Limb (tissue), 2 donors: ENCODE measurements around the gene SNCA.

ENCODE experiments used
- DNase-seq, 2 donors: peaks; one replicate each; pipeline ENCODE4 v3.0.0-alpha.2; 2016; ENCODE audit errors: extremely low spot score in 2 of 2

The SNCA gene

DNA sequence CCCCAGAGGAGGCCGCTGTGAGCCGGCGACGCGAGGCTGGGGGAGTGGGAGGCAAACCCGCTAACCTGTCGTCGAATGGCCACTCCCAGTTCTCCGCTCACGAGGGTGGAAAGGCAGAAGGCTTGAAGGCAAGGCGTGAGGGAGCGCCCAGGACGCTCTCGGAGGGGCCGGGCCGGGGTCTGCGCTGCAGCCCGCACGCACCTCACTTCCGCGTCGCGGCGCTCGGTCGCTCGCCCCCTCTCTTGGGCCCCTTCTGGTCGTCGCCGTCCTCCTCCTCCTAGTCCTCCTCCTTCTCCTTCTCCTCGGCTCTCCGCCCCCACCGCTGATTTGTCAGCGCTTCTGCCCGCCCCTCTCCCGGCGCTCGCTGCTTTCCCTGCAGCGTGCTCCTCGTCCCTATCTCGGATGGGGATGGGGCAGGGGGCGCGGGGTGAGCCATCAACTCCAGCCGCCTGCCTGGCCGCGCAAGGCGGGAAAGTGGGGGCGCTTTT, at the start of gene SNCA:
TSS of gene SNCA (minus strand) at position 265 of the 488 bp plus-strand sequence. CDS start 1,494 bp downstream, outside the sequence.
- peak; percentile 74 to 87 for DNase-seq

DNA sequence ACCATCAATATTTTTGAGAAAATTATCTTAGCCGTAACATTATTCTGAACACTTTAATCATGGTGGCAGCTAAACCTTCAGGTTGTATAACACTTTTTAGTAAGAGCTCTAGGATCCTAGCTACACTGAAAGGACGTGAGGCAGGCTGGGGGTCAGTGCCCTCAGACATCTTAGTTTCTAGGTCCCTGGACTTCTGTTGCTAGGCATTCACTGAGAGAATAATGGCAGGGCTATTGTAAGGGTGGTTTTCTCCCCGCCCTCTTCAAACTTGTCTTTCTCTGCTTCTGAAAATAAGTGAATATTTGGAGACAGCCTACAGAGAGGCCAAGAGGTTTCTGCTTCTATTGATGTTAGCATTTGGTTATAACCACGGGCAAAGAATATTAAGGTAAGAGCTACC, 42.3 kb upstream of the SNCA start:
- DNase-seq = no peak

DNA sequence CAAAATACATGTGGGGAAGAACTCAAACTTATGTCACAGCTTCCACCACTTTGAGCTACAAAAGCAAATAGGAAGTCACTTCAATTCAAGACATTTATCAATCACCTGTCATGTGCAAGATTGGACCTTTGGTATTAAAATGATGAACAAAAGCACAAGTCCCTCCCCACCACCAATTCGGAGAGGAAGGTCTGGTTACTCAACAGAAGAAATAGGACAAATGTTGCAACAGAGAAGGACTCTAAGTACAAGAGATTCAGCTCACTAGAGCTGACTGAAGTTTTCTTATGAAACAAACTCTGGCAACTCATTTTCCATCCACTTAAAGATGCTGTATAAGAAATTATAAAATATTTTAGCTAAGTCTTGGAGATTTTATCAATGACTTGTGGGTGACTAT, 41.6 kb upstream of the SNCA start:
- no peak for DNase-seq

DNA sequence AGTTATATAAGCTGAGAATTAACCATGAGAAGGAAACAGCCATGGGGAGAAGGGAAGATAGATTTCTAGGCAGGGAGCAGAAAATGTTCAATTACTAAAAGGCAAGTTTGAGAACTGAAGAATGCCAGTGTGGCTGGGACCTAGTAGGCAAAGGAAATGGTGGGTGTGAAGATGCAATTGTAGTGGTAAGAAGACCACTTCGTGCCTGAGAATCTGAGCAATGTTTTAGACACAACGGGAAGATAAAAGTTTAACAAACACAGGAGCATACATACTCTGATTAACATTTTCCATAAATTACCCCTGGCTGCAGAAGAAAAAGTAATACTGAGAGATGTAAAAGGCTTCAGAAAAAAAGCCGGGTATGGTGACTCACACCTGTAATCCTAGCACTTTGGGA, 39.6 kb upstream of the SNCA start:
- DNase-seq = no peak

DNA sequence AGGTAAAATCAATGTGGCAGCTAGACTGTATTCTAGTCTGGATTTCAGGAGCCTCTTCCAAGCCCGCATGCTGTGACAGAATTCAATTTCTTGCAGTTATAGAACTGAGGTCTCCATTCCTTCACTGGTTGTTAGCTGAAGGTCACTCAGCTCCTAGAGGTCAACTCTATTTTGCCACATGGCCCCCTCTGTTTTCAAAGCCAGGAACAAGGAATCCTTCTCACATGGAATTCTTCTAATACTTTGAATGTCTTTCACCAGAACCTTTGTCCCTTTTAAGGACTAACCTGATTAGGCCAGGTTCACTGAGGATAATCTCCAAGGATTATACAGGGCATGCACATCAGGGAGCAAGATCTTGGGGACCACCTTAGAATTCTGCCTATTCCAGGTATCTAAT, 34.2 kb upstream of the SNCA start:
- no peak for DNase-seq

DNA sequence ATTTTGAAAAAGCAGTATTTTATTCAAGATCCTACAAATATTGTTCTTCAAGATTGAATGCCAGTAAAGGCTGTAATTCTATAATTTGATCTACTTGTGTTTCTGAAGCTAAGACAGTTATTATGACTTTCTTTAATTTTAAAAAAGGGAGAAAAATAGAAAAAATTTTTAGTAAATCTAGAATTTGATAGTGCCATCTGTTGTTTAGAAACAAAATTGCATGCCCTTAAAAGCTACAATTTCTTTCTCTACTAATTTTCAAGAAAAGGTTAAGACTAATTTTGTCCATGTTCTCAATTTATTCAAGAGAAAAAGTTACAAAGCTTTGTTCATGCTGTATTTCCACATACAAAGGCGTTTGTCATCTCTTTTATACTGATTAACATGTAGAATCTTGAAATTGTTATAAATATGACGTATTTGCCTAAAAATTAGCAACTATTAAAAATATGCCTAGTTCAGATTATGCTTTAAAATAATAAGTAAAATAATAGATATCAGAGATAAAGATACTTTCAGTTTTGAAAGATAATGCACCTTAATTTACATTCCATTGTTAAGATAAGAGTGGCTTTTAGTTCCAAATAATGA, 32.1 kb upstream of the SNCA start:
- peak in 1 of 2 donors; percentile 8 for DNase-seq

DNA sequence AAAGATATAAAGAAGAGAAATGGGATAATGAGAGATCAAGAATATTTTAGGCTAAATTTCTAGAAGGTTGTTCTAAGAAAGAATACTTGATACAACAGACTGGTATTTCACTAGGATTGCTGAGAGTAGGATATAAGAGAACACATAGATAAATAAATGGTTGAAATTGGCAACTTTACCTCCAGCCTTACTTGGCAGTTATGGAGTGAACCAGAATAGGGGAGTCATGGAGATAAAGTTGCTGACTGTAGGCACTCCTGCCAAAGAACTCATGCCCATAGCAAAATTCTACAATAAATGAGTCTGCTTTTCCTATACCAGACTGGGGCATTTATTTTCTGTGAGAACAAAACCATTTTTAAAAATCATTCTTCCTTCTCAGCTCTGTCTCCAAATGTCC, 31.3 kb upstream of the SNCA start:
- DNase-seq = no peak

DNA sequence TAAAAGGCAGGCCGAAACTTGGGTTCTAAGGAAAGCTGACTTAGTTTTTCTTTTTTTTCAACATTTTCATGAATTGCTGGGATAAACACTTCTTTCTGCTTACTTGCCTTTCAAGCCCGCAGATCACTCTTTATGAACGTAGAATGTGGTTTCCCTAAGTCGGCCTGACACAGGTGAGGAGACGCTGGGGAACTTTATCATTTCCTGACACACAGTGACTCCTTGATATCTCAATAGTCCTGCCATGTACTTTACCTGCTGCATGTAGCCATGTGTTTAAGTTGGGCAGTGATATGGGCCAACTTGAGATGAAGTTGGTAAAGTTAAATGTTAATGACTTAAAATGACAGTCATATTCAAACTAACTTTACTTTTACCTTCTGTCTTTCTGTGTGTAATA, 26.6 kb upstream of the SNCA start:
- DNase-seq = no peak

DNA sequence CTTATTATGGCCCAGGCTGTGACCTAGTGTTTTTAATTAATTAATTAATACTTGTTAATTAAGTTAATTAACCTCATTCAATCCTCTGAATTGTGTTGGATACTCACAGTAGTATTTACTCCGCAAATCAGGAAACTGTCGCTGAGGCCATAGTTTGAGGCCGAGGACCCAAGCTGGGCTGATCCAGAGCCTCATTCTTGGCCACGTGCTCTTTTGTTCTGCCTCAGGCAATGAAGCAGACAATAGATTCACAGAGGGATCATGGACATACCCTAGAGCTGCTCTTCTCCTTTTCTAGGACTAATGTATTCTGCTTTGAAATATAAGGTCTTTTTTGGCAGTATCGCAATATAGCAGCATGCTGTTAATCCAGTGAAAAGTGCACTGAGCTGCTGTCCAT, 24.0 kb upstream of the SNCA start:
- DNase-seq = no peak

DNA sequence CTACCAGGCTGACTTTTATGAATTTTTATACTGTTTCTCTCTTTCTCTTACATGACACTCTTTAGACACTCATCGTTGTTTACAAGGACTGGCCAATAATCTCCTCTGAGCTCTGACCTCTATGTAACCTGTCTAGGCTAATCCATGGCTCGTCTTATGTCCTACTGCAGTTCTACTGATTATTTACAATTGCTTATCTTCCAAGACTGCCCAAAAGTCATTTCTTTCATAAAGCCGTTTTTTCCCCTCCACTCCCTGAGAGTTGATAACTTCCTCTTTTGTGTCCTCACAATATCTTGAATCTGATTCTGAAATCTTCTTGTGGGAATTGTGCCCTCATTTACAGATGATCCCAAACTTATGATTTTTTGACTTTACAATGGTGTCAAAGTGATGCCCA, 18.3 kb upstream of the SNCA start:
- DNase-seq = no peak

DNA sequence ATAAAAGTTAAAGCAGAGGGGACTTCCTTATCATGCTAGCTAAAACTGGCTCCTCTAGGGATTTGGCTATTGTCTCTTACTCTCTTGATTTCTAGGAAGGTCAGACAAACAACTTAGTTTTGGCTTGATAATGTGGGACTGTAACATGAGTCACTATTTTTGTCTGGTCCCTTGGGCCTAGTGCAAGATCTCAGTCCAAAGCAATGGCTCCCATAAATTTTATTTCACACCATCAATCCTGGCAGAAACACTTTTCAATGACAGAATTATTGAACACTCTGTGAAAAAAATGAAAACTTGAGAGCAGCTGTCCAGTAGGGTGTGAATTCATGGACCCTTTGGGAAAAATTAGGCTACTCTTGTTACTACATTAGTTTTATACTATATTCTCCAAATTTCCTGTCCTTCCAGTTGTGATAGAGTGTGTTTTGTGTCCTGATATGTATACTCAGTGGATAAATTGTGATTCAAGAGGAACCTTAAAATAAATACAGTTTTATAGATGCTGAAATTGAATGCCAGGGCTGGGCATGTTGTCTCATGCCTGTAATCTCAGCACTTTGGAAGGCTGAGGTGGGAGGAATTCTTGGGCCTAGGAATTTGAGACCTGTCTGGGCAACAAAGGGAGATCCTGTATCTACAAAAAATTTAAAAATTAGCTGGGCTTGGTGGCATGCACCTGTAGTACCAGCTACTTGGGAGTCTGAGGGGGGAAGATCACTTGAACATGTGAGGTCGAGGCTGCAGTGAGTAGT, 10.8 kb upstream of the SNCA start:
- DNase-seq = no peak

DNA sequence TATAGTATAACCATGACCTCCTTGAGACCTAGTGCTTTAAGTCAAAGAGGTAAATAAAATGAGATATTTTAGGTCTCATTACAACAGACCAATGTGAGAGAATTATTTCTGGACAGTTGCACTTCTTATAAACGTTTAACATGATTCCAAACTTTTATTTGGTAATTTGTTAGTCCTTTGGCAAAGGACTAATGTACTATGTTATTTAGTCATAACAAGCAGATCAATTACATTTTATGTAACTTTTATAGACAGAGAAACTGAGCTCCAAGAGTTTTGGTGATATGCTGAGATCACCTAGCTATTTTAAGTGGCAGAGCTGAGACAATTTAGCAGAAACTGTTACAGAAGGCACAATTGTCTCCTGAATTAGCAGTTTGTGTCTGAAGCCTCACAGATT, 2.6 kb upstream of the SNCA start:
- DNase-seq = no peak

DNA sequence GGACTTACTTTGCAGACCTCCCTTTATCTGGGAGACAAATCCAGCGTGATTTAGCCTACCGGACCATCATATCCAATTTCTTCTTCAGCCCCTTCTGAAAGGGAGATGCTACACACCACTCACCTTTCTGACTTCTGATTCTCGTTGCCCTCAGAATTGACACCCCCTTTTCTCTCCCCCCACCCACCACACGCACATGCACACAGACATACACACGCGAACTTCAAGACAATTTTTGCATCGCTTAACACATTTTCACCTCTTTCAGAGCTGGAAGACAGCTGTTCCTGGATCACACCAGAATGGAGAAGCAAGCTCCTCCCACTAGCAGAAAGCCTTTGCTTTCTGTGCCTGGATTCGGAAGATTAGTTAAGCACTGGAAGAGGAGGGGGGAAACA, 1.0 kb upstream of the SNCA start:
- peak in 1 of 2 donors; percentile 19 for DNase-seq

DNA sequence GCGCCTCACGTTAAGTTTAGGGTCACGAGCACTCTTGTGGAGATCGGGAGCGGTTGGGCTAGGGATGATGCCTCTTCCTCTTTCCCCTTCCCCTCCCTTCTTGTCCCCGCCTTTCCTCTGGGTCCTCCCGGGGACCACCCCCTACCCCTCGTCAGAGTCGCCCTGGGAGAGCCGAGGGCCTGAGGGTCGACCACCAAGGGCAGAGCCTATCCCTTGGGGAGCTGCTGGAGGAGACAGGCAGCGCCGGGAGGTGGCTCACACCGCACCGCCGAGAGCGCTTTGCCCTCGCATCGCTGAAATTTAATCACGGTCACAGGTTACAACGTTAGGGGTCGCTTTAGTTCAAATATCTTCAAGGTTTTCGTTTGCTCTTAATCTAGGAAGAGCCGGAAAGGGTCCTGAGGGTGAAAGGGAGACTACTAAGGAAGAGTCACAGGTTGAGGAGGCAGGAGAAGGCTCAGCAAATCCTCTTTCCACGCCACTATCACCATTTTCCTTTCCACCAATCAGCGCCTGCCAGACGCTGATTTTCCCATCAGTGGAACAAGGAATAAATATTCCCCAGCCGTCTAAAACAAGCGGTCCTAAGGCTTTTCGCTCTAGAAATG, 528 bp upstream of the SNCA start:
- no peak for DNase-seq

DNA sequence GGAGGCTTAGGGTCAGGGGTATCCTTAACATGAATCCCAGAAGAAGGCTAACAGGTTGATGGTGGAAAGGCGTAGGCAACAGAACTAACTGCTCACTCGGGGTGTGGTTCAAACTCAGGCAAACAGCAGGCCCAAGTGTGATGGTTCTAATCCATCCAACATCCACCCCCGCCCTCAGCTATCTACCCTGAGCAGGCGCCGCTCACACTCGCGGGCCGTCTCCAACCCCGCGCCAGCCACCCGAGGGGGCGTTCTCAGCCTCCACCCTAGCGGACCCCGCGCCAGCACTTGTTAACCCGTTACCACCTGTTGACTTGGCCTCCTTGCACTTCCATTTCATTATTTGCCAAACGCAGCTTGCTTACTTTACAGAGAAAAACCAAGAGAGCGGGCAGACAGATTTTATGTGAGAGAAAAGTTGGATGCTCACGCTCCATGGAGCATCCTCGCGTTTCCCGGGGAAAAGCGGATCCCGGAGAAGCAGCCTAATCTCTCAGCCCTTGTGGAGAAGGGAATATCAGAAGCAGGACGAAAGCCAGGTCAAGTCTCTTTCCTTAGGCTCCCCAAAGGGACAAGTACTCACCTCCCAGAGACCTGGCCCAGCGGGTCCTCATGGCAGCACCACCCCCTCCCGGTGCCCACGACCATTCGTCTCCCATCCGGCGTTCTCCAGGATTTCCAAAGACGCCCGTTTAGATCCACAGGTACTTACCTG, 773 bp downstream of the SNCA start:
- peak in 1 of 2 donors; percentile 48 for DNase-seq

DNA sequence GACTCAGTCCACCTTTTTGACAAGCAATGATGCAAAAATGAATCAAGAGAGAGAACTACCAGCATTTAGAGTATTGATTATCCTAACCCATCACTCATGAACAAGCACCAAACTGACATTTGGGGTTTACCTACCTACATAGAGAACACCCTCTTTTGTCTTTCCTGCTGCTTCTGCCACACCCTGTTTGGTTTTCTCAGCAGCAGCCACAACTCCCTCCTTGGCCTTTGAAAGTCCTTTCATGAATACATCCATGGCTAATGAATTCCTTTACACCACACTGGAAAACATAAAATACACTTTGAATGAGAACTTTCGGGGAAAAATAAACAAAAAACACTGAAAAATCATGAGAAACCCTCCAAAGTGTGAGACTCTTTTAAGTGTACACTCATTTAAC, 1.5 kb downstream of the SNCA start:
- no peak for DNase-seq

DNA sequence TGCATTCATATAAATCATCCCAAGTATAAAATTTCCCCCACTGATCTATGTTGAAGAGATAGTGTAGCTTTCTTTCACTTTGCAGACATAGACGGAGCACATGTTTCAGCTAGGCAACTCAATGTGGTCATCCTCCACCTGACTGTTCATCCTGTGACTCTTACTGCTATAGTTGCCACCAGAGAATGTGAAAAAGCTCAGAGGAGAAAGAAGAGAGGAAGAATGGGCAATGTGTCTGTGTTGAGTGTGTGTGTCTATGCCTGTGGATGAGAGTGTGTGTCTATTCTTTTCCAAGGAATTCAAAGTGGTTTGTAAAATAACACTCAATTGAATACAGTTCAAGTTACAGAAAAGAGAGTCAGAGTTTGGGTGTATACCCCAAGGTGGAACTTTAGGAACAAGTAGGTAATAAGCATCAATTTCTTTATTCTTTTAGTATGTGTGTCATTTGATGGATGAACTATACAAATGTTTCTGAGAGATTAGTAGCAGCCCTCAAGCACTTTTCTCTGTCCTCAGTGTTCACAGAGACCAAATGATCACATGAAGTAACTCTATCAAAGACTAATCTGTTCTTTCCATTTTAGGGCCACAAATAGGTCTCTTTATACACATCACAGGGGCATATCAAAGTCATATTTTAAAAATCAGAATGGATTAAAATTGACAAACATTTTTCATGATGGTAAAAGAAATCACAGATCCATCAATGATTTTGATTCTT, 2.3 kb downstream of the SNCA start:
- DNase-seq = no peak

DNA sequence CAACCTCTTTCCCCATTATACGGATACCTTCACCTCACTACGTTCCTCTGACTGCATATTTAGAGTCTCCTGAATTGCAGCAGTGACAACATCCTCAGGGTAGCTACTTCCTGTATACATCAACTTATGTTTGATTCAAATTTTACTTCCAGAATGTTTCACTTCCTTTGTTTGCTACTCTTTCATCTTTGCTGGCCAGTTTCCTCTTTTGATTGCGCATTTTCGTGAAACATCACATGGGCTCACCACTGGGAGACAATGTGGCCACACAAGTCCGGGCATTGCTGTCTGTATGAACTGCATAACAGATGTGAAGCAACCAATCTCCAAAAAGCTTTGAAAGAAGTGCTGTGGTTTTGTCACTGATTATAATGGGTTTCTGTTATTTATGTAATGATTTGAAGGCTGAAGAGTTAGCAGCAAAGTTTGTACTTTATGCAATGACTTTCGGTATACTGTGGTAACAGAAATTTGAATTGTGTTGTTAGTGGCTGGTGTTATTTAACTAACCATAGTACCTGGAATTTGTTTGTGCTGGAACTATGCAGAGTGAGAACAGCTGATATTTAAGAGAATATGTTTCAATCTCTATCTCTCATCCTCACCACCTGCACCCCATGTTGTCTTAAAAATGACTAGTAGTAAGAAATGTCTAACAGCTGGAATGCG, 7.4 kb downstream of the SNCA start:
- DNase-seq = no peak

DNA sequence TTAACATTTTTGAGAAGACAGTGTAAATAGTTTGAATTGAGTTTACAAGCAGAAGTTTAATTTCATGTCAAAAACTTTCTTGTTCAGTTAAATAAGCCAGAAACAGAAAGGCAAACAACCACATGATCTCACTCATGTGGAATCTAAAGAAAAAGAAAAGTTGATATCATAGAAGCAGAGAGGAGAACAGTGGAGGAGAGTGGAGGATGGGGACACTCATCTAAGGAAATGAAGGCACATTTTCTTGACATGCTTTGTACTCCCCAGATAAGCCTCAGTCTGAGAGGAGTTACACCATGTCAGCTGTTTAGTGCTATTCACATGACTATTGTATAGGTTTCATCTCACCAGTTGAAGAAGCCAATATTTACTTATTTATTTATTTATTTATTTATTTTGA, 13.5 kb downstream of the SNCA start:
- DNase-seq = no peak

DNA sequence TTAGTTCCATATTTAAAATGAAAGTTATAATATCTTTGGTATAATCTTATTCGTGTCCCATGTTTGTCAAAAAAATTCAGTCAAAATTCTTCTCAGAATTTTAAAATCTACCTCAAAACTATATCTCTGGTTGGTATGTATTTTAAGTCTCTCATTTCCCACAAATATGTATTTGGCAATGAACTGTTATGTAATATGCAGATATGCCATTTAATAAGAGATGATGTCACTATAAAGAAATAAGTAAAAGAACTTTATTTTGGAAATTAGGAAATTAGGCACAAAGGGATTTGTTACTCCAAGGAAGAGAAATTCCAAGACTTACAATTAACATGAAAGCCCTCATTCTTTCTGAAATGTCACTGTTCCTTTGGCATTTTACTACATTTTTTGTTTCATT, 15.3 kb downstream of the SNCA start:
- DNase-seq = no peak

DNA sequence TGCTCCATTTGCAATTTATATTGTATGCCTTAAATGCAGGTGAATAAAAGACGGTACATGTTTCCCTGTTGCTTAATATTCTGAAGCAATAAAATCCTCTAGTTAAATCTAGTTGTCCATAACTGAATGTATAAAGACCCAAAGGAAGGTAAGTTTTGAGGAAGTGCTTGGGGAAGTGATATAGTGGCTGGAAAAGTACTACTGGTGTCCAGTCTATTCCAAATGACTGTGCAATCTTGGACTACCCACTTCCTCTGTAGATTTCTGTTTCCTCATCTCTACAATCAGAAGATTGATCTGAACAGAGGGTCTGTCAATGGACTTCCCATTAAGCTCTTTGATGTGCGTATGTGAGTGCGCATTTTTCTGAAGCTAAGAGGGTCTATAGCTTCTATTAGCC, 17.0 kb downstream of the SNCA start:
- no peak for DNase-seq
